ENCODE results near the gene PDLIM5.

PDLIM5 gene

DNA sequence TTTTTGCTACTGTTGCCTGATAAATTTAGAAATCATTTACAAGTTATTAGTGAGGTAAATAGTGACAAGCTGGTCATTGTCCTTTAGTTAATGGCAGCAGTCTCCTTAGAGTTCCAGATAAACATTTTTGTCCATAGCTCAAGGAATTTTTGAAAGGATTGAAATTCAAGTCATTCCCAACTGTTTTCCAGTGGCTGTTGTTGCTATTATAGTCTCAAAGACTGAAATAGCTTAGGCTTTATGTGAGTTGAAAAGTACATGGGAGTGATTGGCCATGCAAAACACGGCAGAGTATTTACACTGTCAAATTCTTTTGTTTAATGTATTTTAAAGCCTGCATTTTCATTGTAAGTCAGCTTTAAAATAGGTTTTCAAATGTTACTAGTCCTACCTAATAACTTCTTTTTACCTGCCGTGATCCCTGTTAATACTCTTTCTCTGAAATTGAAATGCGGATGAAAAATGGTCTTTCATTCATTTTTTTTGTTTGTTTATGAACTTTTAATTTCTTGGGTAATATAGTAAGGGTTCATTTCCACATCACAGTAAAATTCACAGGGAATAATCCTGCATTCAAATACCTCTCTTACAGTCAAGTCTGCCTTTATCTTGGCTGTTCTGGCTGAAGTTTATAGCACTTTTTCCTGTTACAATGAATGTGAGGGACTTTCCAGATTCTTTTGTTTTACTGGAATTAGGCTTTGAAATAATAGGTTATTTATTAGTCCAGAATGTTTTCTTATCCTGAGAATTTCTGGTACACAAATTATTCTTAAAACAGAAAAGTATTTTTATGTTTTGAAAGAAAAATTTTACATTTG is 85.1 kb downstream of the PDLIM5 start:
- no peak for TF ChIP-seq EZH2phosphoT487 (IDR thresholded peaks at IDR 0.05; ENCODE audit: borderline replicate concordance, low read length)
- TF ChIP-seq, protein P1, sequence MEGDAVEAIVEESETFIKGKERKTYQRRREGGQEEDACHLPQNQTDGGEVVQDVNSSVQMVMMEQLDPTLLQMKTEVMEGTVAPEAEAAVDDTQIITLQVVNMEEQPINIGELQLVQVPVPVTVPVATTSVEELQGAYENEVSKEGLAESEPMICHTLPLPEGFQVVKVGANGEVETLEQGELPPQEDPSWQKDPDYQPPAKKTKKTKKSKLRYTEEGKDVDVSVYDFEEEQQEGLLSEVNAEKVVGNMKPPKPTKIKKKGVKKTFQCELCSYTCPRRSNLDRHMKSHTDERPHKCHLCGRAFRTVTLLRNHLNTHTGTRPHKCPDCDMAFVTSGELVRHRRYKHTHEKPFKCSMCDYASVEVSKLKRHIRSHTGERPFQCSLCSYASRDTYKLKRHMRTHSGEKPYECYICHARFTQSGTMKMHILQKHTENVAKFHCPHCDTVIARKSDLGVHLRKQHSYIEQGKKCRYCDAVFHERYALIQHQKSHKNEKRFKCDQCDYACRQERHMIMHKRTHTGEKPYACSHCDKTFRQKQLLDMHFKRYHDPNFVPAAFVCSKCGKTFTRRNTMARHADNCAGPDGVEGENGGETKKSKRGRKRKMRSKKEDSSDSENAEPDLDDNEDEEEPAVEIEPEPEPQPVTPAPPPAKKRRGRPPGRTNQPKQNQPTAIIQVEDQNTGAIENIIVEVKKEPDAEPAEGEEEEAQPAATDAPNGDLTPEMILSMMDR (IDR thresholded peaks at IDR 0.05; ENCODE audit: low read depth, low read length, poor library complexity, severe bottlenecking): no peak
- no peak overlapping the region for H3K4me3 ChIP-seq (ENCODE audit: low read length)
- no peak overlapping the region for H3K4me2 ChIP-seq (ENCODE audit: low read length)
- H3K79me2 ChIP-seq (ENCODE audit: control insufficient read depth, low read length): no peaks in the 10 kb centered on the region
- H3K36me3 ChIP-seq (ENCODE audit: control insufficient read depth, low read length): no peaks in the 10 kb centered on the region
- no peaks in the 10 kb centered on the region for H3K9me3 ChIP-seq (ENCODE audit: control insufficient read depth, insufficient read depth, low read length)
- no peak overlapping the region for H3K27ac ChIP-seq (ENCODE audit: low read depth, low read length)
- H3K4me1 ChIP-seq (ENCODE audit: control insufficient read depth, low read length): peaks cover 9% of the 10 kb centered on the region
- H3K27me3 ChIP-seq (ENCODE audit: control insufficient read depth, low read length): no peaks in the 10 kb centered on the region
- no peaks in the 10 kb centered on the region for H4K20me1 ChIP-seq (ENCODE audit: control insufficient read depth, insufficient read depth, low read depth, low read length)
- H3F3A ChIP-seq (ENCODE audit: control insufficient read depth, insufficient read depth): no peaks in the 10 kb centered on the region
- no peaks in the 10 kb centered on the region for H3K9me2 ChIP-seq (replicated peaks; ENCODE audit: control insufficient read depth, low read length)

DNA sequence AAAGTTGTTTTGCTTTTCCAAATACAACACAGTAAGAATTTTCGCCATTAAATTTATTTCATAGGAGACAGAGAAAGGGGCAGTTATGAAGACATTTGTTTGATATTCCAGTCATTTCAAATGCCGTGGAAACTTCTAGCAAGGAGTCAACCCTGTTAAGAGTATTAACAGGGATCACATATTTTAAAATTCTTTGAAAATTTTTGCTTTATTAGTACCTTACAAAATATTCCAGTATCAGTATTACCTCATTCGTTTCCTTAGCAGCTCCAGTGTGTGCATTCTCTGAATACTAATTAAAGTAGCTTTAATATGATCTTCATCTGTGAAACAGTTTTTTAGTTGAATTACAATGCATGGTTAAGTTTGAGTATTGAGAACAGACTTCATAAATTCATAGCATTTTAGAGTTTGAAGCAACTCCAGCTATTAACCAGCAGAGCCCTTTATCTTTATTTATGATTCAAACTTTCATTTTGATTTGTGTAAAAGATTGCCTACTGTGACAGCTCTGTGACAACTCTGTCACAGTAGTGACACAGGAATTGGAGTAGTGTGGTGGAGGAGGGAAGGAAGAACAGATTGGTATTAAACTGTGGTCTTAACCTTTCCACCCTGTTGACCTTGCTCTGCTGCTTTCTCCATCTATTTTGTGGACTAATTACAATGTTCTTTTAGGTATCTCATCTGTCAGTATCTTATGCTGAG is 86.3 kb downstream of the PDLIM5 start:
- H3K9me3 ChIP-seq (ENCODE audit: control insufficient read depth, insufficient read depth, low read length): no peaks in the 10 kb centered on the region
- peaks cover 9% of the 10 kb centered on the region for H3K4me1 ChIP-seq (ENCODE audit: control insufficient read depth, low read length)
- no peaks in the 10 kb centered on the region for H4K20me1 ChIP-seq (ENCODE audit: control insufficient read depth, insufficient read depth, low read depth, low read length)
- no peak for TF ChIP-seq EZH2phosphoT487 (IDR thresholded peaks at IDR 0.05; ENCODE audit: borderline replicate concordance, low read length)
- TF ChIP-seq, protein P1 (IDR thresholded peaks at IDR 0.05; ENCODE audit: low read depth, low read length, poor library complexity, severe bottlenecking): no peak
- no peak overlapping the region for H3K4me3 ChIP-seq (ENCODE audit: low read length)
- H3F3A ChIP-seq (ENCODE audit: control insufficient read depth, insufficient read depth): no peaks in the 10 kb centered on the region
- no peak overlapping the region for H3K27ac ChIP-seq (ENCODE audit: low read depth, low read length)
- H3K9me2 ChIP-seq (replicated peaks; ENCODE audit: control insufficient read depth, low read length): no peaks in the 10 kb centered on the region
- no peaks in the 10 kb centered on the region for H3K79me2 ChIP-seq (ENCODE audit: control insufficient read depth, low read length)
- no peak overlapping the region for H3K4me2 ChIP-seq (ENCODE audit: low read length)
- H3K27me3 ChIP-seq (ENCODE audit: control insufficient read depth, low read length): no peaks in the 10 kb centered on the region
- no peaks in the 10 kb centered on the region for H3K36me3 ChIP-seq (ENCODE audit: control insufficient read depth, low read length)

DNA sequence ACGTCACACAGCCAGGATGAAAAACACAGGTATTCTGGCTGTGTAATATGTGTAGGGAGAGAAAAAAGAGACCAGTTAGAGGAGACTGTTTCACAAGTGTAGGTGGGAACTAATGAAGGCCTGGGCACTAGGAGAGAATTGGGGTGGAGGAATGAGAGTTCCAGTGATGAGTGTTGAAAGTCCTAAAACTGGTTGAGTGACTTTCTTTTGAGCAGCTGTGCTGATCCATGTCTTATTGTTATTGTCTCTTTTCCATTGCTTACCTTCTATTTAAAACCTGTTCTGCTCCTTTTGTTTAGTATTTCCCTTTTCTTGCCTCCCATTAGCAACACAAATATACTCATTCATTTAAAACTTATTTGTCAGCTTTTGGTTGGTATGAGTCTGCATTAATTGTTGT is 88.7 kb downstream of the PDLIM5 start:
- H3K79me2 ChIP-seq (ENCODE audit: control insufficient read depth, low read length): no peaks in the 10 kb centered on the region
- H4K20me1 ChIP-seq (ENCODE audit: control insufficient read depth, insufficient read depth, low read depth, low read length): no peaks in the 10 kb centered on the region
- no peaks in the 10 kb centered on the region for H3K9me3 ChIP-seq (ENCODE audit: control insufficient read depth, insufficient read depth, low read length)
- no peaks in the 10 kb centered on the region for H3K4me1 ChIP-seq (ENCODE audit: control insufficient read depth, low read length)
- no peaks in the 10 kb centered on the region for H3K36me3 ChIP-seq (ENCODE audit: control insufficient read depth, low read length)
- no peak overlapping the region for H3K27ac ChIP-seq (ENCODE audit: low read depth, low read length)
- no peak overlapping the region for H3K4me2 ChIP-seq (ENCODE audit: low read length)
- H3K9me2 ChIP-seq (replicated peaks; ENCODE audit: control insufficient read depth, low read length): no peaks in the 10 kb centered on the region
- H3F3A ChIP-seq (ENCODE audit: control insufficient read depth, insufficient read depth): no peaks in the 10 kb centered on the region
- no peak overlapping the region for H3K4me3 ChIP-seq (ENCODE audit: low read length)
- no peak for TF ChIP-seq EZH2phosphoT487 (IDR thresholded peaks at IDR 0.05; ENCODE audit: borderline replicate concordance, low read length)
- TF ChIP-seq, protein P1 (IDR thresholded peaks at IDR 0.05; ENCODE audit: low read depth, low read length, poor library complexity, severe bottlenecking): no peak
- H3K27me3 ChIP-seq (ENCODE audit: control insufficient read depth, low read length): no peaks in the 10 kb centered on the region
